ENCODE data around the gene LCE1A.

Gene LCE1A

DNA sequence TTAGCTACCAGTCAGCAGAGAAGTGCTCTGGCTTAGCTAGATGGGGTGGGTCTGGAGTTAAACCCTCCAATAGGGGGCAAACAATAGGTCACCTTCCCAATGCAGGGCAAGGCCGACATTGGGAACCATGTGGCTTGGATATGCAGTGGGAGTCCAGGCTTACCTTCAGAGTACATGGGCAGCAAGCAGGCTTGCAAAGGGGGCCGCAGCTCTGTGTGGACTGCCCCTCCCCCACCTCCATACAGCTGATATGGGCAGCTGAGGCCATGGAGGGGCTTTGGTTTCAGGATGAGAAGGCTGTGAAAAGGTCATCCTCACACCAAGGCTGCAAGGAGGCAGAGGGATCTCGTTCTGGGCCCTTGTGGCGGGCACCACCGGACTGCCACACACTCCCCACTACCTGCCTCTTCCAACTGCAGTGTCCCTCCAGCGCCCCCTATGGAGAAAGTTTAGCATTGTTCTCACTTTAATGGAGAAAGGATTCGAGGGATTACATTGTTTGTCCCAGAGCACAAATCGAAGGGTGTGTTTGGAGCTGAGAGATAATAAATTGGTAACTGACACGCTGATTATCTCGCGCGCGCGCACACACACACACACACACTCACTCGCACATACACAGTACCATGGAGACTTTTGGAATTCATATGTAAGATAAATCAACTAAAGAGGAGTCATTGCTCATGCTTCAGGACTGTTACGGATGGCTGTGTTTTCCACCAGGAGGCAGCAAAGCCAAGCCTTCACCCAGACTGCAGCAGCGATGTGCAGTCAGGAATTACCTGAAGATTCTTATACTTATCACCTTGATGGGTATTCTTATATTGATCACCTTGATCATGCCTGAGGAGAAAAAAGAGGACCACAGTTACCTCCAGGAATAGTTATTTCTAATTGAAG is 43.8 kb downstream of the LCE1A start:
- DNase-seq, result no peak

- DNase-seq, result no peak
Measured at GRCh38 chr1:152871731-152872126, 44.5 kb downstream of the LCE1A start.

GRCh38 chr1:152873495-152873894 is 46.2 kb downstream of the LCE1A start:
- no peak for DNase-seq

- no peak for DNase-seq
Measured at GRCh38 chr1:152876827-152877226, 49.6 kb downstream of the LCE1A start.

Measured in stimulated activated naive CD4-positive, alpha-beta T cell treated with Interleukin-2 at 50 U/mL for 16 hours (primary cell).